GM18858 (cell line): ENCODE data around the gene FSD1.

Source experiments
- ATAC-seq: cut with Tn5 transposase; IDR thresholded peaks from one replicate; pipeline ENCODE4 v1.9.1; 2021; ENCODE audit not compliant: unreplicated experiment

FSD1 gene

DNA sequence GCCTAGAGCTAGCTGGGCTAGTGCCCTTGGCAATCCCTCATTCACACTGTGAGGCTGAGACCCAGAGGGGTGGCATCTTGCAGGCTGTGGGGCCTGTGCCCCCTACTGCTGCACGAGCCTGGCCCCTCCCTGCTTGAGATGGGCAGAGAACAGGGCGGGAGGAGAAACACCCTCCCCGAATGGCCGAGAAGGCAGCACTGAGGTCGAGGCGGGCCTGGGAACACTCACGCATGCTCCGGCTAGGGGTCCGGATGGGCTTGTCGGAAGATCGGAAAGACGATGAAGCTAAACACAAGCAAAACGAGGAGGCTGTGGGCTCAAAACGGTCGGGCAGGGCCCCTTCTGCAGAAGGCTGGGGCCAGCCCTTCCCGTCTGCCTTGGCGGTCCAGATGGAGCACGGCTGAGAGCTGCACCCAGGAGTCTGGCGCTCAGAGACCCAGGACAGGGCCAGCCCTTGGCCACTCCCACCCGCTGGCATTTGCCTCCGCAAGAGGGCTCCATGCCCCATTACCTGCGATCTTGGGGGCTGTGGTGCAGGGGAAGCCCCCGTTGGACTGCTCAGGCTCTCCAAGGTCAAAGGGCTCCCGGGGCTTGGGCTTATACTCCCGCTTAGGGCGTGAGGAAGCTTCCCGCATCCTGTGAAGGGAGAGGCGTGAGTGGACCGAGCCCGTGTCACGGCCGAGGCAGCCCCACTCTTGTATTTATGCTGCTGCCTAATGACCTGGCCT is 57.9 kb downstream of the FSD1 start:
- ATAC-seq = no peak

DNA sequence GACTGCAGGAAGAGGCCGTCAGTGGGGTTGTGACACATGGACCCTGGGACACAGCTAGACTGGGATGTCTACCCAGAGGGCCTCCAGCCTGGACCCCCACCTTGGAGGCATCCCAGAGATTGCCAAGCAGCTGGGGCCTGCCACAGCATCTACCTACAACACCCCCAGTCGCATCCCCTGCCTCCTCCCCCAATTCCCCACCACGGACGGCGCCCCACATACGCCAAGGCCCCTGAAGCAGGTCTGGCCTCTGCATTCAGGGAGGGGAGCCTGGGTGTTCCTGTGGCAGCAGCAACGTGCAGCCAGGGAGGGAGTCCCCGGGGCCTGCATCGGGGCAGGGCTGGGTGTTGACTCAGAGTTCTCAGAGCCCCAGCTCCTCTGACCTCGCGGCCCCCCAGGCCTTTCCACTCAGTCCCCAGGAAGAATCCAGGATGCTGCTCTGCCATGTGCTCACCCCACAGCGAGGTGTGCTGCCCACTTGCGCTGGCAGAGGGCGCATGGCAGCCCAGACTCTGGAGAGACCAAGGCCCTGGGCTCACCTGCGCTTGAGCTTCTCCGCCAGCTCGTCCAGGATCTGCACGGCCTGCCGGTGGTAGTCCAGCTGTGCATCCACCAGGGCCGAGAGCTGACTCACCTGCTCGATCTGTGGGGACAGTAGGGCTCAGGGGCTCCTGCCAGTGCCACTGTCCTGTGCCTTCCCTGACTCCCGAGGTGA is 58.6 kb downstream of the FSD1 start:
- no peak for ATAC-seq

GRCh38 chr19:4363571-4364304 is 59.3 kb downstream of the FSD1 start:
- no peak for ATAC-seq

DNA sequence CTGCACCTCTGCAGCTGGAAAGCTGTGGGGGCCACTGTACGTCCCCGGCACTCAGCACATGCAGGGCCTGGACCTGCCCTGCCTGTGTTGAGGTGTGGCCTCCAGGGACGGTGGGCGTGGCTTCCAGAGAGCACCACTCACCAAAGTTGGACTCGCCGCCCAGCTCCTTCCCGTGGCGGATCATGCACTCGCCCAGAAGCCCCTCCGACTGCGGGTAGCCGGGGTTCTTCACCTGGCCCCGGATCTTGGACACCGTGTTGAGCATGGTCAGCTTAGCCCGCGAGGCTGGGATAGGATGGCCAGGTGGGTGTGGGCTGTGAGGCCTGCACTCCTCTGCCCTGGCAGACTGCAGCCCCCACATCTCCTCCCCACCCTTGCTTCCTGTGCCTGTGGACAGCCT is 60.9 kb downstream of the FSD1 start:
- ATAC-seq = no peak

DNA sequence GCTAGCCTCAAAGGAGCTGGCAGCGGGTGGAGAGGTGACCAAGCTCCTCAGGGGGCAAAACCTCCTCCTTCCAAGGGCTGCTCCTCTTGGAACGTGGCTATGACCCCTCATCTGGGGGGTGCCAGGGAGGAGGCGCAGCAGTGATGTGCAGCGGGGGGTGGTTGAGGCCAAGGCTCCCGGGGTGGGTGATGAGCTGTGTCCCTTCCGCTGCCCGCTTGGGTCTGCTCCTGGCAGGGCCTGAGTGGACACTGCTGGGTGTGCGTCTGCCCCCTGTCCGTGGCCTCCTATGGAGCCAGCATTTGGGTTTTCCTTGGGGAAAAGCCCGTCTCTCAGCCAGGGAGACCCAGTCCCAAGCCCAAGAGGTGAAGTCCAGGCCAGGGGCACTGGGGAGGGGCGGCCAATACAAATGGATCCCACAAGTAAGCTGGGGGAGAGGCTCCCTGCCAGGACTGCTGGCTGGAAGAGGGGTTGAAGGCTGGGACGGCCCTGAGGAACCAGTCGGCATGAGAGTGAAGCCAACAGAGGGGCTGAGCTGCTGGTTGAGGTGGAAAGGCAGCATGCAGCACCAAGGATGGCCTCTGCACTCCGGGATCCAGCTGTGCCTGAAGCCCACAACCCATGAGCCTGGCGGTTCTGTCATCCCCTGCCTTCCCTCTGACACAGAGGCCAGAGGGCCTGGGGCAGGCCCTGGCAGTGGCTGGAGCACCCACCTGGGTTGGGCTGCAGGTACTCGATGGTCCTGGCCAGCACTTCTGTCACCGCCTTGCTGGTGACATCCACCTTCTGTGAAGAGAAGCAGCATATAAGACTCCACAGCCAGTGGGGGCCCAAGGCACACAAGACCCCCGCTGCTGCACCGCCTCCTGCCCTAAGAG is 61.6 kb downstream of the FSD1 start:
- ATAC-seq = no peak

DNA sequence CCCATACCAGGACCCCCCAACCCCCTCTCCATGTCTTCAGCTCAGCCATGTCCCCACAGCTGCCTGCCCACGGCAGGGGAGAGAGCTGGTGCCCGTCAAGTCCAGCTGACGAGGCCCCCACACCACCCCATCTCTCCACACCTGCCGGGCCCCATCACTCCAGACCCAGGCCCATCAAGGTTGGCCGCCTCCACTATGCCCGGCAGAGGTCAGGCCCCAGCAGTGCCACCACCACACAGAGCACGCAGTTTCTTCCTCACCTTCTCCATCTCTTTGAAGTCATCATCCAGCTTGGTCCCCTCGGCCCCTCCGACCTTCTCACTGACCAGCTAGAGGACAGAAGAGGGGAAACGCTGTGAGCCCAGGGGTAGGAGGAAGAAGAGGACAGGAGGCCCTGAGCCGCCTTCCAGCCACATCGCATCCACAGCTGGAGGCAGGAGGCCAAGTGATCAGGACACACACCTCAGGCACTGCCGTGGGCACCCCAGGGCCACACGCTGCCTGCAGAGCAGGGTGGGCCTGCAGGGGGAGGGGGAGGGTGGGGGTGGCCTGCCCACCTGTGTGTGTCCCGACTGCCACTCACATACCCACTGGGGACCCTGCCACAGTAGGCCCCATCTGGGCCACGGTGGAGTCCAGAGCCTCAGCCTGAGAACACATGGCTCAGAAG is 62.4 kb downstream of the FSD1 start:
- ATAC-seq = no peak

DNA sequence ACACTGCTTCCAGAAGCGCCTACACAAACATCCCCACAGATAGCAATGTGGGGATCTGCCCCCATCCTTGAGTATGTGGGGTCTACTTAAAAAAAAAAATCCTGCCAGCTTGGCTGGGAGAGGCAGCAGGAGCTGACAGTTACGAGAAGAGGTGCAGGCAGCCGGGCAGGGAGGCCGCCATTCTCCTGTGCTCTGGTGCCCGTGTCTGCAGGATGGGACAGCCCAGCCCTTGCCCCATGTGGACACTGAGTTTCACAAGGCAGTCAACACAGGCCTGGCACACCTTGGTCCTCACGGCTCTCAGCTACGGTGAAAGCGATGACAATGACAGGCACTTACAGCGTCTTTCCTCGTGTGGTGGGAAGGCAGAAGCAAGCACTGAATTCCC is 62.9 kb downstream of the FSD1 start:
- no peak for ATAC-seq

GRCh38 chr19:4367781-4368127 is 63.4 kb downstream of the FSD1 start:
- ATAC-seq = no peak

- ATAC-seq = no peak
Measured at GRCh38 chr19:4368128-4368820, 63.9 kb downstream of the FSD1 start.

DNA sequence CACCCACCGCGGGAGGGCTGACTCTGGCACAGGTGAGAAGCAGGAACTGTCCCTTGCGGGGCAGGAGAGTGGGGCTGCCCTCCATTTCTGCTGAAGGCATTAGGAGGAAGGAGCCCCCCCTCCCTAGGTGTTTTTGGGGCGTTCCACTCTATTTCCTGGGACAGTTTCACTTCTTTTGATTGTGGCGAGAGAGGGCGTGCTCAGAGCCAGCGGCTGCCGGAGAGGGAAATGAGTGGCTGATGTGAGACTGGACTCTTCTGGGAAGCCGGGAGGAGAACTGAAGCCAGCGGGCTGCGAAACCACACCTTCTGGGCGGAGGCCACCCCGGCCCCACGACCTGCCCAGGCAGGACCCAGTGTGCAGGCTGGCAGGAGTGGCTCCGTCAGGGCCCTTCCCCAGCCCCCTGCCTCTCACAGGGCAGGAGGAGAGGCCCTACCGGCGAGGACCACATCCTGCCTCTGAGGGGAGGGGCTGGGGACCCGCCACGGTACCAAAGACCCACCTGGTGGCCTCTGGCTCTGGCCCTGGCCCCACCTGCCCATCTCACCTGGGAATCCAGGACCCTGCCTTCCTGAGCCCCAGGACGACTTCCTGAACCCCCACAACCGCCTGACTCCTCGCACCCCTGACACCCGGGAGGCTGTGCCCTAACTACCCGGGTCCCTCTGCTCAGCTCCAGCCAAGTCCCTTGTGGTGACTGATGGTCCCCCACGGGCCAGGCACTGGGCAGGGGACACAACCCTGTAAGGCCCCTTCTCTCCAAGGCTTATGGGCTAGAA is 64.9 kb downstream of the FSD1 start:
- peak; percentile 39 for ATAC-seq

DNA sequence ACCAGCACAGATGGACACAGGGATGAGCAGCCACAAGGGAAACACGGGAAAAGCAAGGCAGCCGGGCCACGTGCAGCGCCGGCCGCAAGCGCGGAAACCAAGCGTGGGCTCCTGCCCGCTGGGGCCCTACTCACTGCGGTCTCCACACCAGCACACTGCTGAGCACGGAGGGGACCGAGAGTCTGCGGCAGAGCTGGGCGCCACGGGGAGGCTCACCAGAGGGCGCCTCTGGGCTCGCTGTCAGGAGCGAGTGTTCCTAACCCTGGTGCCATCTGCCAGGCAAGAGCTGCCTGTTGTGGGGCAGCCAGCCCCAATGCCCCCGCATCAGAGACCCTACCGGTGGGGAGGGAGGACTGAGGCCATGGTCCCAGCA is 65.5 kb downstream of the FSD1 start:
- peak; percentile 29 for ATAC-seq

DNA sequence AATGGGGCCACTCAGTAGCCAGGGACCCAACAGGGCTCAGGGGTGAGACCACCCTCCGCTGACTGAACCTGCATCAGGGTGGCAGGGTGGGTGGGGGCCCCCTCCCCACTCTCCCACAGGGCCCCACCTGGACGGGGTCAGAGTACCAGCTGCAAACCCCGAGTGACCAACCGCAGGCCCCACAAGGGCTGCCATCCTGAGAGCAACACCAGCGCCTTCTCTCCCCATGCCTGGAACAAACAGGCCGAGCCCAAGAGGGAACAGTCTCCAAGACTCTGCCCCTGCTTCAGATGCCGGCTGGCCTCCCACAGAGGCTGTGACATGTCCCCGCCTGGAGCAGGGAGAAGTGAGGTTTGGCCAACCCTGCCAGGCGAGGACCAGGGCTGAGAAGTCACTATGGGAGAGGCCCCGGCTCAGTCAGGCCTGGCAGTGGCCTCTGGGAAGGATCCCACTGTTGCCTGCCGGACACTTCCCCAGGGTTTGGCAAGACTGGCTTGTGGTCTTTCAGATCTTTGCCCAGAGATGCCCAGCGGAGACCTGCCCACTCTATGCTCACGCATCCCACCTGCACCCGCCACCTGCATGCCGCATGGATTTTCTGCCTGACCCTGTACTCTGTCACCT is 66.1 kb downstream of the FSD1 start:
- ATAC-seq = no peak

DNA sequence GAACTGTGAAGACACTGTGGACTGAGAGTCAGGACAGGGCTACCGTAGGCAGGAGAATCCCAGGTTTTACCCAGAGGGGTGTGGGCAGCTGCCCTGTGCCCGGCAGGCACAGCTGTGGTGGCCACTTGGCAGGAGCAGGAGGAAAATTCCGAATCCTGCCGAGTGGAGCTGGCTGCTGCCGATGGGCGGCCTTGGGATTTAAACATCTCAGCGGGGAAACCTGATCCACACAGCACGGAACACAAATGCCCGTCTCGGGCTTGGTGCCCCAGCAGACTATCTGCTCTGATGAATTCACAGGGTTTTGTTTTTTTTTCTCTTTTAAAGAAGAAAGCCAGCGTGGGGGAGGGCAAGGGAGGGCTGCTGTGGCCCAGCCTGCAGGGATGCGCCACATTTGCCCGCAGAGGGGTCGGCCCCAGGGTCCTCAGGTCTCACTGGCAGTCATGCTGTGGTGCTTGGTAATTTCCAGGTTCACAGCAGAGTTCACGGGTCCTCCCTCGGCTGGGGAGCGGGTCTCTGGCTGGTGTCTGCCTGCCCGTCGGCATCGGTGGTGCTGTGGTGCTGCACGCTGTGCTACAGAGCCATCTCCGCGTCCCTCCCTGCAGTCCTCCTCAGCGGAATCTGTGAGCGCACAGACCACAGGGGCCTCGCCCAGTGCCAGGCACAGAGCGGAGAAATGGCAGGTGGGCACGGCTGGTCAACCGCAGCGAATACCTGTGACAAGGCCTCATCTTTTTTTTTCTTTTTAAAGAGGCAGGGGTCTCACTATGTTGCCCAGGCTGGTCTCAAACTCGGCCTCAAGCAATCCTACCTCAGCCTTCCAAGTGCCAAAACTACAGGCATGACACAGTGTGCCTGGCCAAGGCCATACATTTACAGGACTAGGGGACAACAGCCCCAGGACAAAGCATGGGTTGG is 67.1 kb downstream of the FSD1 start:
- ATAC-seq = no peak

GRCh38 chr19:4372165-4373012 is 68.0 kb downstream of the FSD1 start:
- no peak for ATAC-seq

DNA sequence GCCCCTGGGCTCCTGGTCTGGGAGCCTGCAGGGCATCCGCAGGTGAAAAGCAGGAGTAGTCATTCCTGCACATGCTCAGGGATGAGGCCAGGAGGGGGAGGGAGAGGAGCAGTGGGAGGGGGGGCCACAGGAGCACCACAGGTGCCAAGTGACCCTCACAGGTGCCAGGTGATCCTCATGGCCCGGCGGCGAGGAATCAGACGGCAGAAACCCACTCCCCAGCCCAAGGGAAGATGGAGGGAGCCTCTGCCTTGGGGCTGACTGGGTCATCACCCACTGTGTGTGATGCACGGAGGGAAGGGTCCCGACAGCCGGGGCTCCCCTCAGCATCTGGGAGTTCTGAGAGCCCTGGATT is 68.6 kb downstream of the FSD1 start:
- ATAC-seq = no peak
